Activated CD4-positive, alpha-beta T cell treated with anti-CD3 and anti-CD28 coated beads for 36 hours (primary cell): ENCODE measurements around the gene LRRC57. TPM values are rescaled to one million over a fixed set of nuclear protein-coding genes. Genes with fewer than 3 reads are reported as not detected.

Experiments
- ATAC-seq: fragments of 200-7000 bp; cut with Tn5 transposase; one replicate; pipeline ENCODE4 v1.10.0; 2021; ENCODE audit warnings: mild to moderate bottlenecking, moderate library complexity
- CTCF ChIA-PET: fragments of 350-600 bp; sonication (Branson Sonifier 250); formaldehyde crosslinking; loops from one replicate; lab custom pipeline; 2021; ENCODE audit warnings: antibody characterized with exemption; lab: Charles Lee
- POLR2A ChIA-PET: fragments of 350-600 bp; sonication (Branson Sonifier 250); formaldehyde crosslinking; loops from one replicate; lab custom pipeline; 2021; ENCODE audit warnings: antibody characterized with exemption, inconsistent platforms; lab: Charles Lee
- DNase-seq: peaks from one replicate; pipeline ENCODE4 v3.0.0-alpha.2; 2020
- H3K27ac Mint-ChIP-seq: one replicate; pipeline ENCODE4 v1.8.0; 2021; ENCODE audit warnings: mixed read lengths
- H3K27me3 Mint-ChIP-seq: one replicate; pipeline ENCODE4 v1.8.0; 2021; ENCODE audit warnings: mixed read lengths
- H3K36me3 Mint-ChIP-seq: one replicate; pipeline ENCODE4 v1.8.0; 2021; ENCODE audit warnings: low read depth, mixed read lengths
- H3K4me1 Mint-ChIP-seq: one replicate; pipeline ENCODE4 v1.8.0; 2021; ENCODE audit warnings: mixed read lengths
- H3K4me3 Mint-ChIP-seq: one replicate; pipeline ENCODE4 v1.8.0; 2021; ENCODE audit warnings: mild to moderate bottlenecking, moderate library complexity, mixed read lengths
- H3K9me3 Mint-ChIP-seq: one replicate; pipeline ENCODE4 v1.8.0; 2021; ENCODE audit warnings: low read depth, mixed read lengths
- intact Hi-C, 2 experiments: fragments of 100-400 bp; cut with DNase I in 1 of 2; cut with micrococcal nuclease in 1 of 2; formaldehyde crosslinking; loops; one replicate each; pipeline versions ENCODE4 v1.14.2 to v1.15.1; 2022 to 2024; cut with DNase I, micrococcal nuclease
- total RNA-seq, 2 experiments: library from RNA; stranded (reverse); gene quantifications; one replicate each; pipeline ENCODE4 v1.2.3, GENCODE V29; 2021

Gene LRRC57
- total RNA-seq, 2 experiments from 2014 or later, result 14.8 to 15.2 TPM

- no peaks in the 10 kb centered on the region for H3K4me1 Mint-ChIP-seq
- CTCF ChIA-PET, result no interaction called here
- no peak overlapping the region for H3K27ac Mint-ChIP-seq
- H3K36me3 Mint-ChIP-seq, result peaks cover 3% of the 10 kb centered on the region
- no peaks in the 10 kb centered on the region for H3K9me3 Mint-ChIP-seq
- POLR2A ChIA-PET, result interaction anchor here (0.7 kb wide), 1 partner anchor 8 kb away, joined by 3 read pairs; no protein-coding TSS in a partner anchor
- H3K4me3 Mint-ChIP-seq, result no peak overlapping the region
- DNase-seq (no peak), ATAC-seq (no peak)
- intact Hi-C loops, result no loop called here
- no peaks in the 10 kb centered on the region for H3K27me3 Mint-ChIP-seq
Observed at GRCh38 chr15:42507514-42507913, 41.1 kb downstream of the LRRC57 start.

DNA sequence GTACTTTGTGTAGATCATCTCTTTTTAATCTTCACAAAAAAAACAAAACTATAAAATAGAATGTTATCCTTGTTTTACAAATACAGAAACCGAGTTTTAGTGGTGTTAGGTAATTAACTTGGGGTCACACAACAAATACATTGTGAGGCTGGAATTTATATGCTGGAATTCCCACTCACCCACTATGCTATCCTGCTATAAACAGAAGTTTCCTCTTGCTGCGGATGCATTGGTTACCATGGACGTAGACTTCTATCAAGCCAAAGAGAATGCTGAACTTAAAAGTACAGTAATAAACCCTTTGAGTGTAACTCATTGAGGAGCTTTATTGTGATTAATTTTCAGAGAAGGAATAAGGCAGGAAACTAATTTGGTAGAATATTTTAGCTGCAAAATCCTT, 44.0 kb downstream of the LRRC57 start:
- DNase-seq (no peak), ATAC-seq (no peak)
- POLR2A ChIA-PET, result interaction anchor here (0.7 kb wide), 1 partner anchor 1595 kb away, joined by 4 read pairs; no protein-coding TSS in a partner anchor
- Mint-ChIP-seq H3K27me3 (no peaks in the 10 kb centered on the region), H3K27ac (no peak overlapping the region), H3K9me3 (no peaks in the 10 kb centered on the region), H3K4me3 (no peak overlapping the region), H3K36me3 (peaks cover 4% of the 10 kb centered on the region), H3K4me1 (peaks cover 12% of the 10 kb centered on the region)
- CTCF ChIA-PET, result interaction anchor here (0.7 to 1.1 kb wide), 3 partner anchors 33 to 116 kb away, joined by 3 read pairs; no protein-coding TSS in a partner anchor
- intact Hi-C loops, result no loop called here

DNA sequence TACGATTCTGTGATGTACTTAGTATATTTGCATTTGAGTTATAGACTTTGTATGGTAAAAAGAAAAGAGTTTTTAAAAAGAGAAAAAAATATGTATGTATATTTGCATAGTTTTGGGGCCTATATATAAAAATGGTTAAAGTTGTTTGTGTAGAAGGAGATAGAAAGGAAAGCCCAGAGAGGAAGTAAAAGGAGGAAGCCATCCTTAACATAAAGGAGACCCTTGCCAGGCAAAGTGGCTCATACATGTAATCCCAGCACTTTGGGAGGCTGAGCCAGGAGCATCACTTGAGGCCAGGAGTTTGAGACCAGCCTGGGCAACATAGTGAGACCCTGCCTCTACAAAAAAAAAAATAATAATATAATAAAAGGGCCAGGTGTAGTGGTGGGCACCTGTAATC, 44.8 kb downstream of the LRRC57 start:
- H3K27me3 Mint-ChIP-seq, result no peaks in the 10 kb centered on the region
- H3K36me3 Mint-ChIP-seq, result peaks cover 5% of the 10 kb centered on the region
- ChIA-PET CTCF (interaction anchor here (1.0 kb wide), 1 partner anchor 8 kb away, joined by 3 read pairs; the partner anchor contains the start of gene SNAP23), POLR2A (no interaction called here)
- ATAC-seq (no peak), DNase-seq (no peak)
- H3K4me1 Mint-ChIP-seq, result peaks cover 18% of the 10 kb centered on the region
- no peak overlapping the region for H3K27ac Mint-ChIP-seq
- intact Hi-C loops, result no loop called here
- H3K4me3 Mint-ChIP-seq, result no peak overlapping the region
- no peaks in the 10 kb centered on the region for H3K9me3 Mint-ChIP-seq

DNA sequence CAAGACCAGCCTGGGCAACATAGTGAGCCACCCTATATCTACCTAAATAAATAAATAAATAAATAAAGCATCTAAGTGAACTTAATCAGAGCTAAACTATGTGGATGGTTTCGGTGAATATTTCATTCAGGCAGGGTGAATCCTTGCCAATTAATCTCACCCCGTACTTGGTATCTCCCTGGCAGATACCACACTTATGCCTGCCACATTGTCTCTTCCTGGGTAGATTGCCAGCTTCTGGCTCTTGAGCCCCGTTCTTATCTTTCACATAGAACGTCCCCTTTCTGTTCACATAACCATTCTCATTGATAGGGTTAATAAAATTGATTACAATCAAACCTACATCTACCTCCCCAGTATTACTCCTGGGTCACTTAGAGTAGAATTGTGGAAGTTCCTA, 46.1 kb downstream of the LRRC57 start:
- DNase-seq, result no peak
- Mint-ChIP-seq H3K9me3 (no peaks in the 10 kb centered on the region), H3K4me3 (no peak overlapping the region), H3K36me3 (peaks cover 5% of the 10 kb centered on the region), H3K27me3 (no peaks in the 10 kb centered on the region), H3K4me1 (peaks cover 32% of the 10 kb centered on the region), H3K27ac (no peak overlapping the region)
- no peak for ATAC-seq
- intact Hi-C loops, result no loop called here
- POLR2A ChIA-PET, result no interaction called here
- CTCF ChIA-PET, result interaction anchor here (0.8 kb wide), 1 partner anchor 11 kb away, joined by 3 read pairs; no protein-coding TSS in a partner anchor

- H3K27ac Mint-ChIP-seq, result no peak overlapping the region
- H3K4me1 Mint-ChIP-seq, result peaks cover 51% of the 10 kb centered on the region
- intact Hi-C loops, result loop anchor here in 1 of 2 experiments (10.0 kb wide), 2 partner anchors 805 to 1095 kb away; partner anchors contain the start of gene NDUFAF1
- peaks cover 7% of the 10 kb centered on the region for H3K36me3 Mint-ChIP-seq
- DNase-seq, result no peak
- ChIA-PET CTCF (interaction anchor here (0.6 kb wide), 1 partner anchor 801 kb away, joined by 3 read pairs; no protein-coding TSS in a partner anchor), POLR2A (interaction anchor here (0.6 to 0.7 kb wide), 4 partner anchors 9 to 120 kb away, joined by 3 to 4 read pairs (median 3); partner anchors contain the start of gene ZNF106)
- no peak for ATAC-seq
- H3K27me3 Mint-ChIP-seq, result no peaks in the 10 kb centered on the region
- H3K9me3 Mint-ChIP-seq, result no peaks in the 10 kb centered on the region
- no peak overlapping the region for H3K4me3 Mint-ChIP-seq
Observed at GRCh38 chr15:42499858-42500609, 48.6 kb downstream of the LRRC57 start.

GRCh38 chr15:42498212-42499068, 50.2 kb downstream of the LRRC57 start:
- CTCF ChIA-PET, result interaction anchor here (0.6 kb wide), 1 partner anchor 547 kb away, joined by 4 read pairs; no protein-coding TSS in a partner anchor
- H3K4me1 Mint-ChIP-seq, result peaks cover 65% of the 10 kb centered on the region
- no peak overlapping the region for H3K4me3 Mint-ChIP-seq
- no peaks in the 10 kb centered on the region for H3K27me3 Mint-ChIP-seq
- intact Hi-C loops, result loop anchor here in 1 of 2 experiments (10.0 kb wide), 2 partner anchors 804 to 1094 kb away; partner anchors contain the start of gene NDUFAF1
- ATAC-seq (no peak), DNase-seq (no peak)
- POLR2A ChIA-PET, result interaction anchor here (0.6 kb wide), 1 partner anchor 9 kb away, joined by 3 read pairs; no protein-coding TSS in a partner anchor
- no peaks in the 10 kb centered on the region for H3K9me3 Mint-ChIP-seq
- peaks cover 7% of the 10 kb centered on the region for H3K36me3 Mint-ChIP-seq
- peak overlapping the region; percentile 47 for H3K27ac Mint-ChIP-seq

GRCh38 chr15:42495361-42496212, 53.0 kb downstream of the LRRC57 start, which contains the start of gene SNAP23:
Gene SNAP23 (plus strand): TSS chr15:42495634. CDS start chr15:42511847, 16,213 bp downstream.
- no peaks in the 10 kb centered on the region for H3K9me3 Mint-ChIP-seq
- peaks cover 68% of the 10 kb centered on the region for H3K4me1 Mint-ChIP-seq
- no peaks in the 10 kb centered on the region for H3K27me3 Mint-ChIP-seq
- H3K4me3 Mint-ChIP-seq, result peak within 1 kb of the TSS; percentile 96
- DNase-seq (peak; percentile 89), ATAC-seq (peak; percentile 95)
- peaks cover 7% of the 10 kb centered on the region for H3K36me3 Mint-ChIP-seq
- H3K27ac Mint-ChIP-seq, result peak within 1 kb of the TSS; percentile 97
- ChIA-PET POLR2A (interaction anchor here (0.8 kb wide), 1 partner anchor 54 kb away, joined by 3 read pairs; no protein-coding TSS in a partner anchor), CTCF (interaction anchor here (0.6 to 1.0 kb wide), 5 partner anchors 8 to 431 kb away, joined by 3 read pairs; no protein-coding TSS in a partner anchor)
- intact Hi-C loops, result loop anchor here in 1 of 2 experiments (1.0 to 10.0 kb wide), 7 partner anchors 53 to 1091 kb away; partner anchors contain the start of genes EHD4, GANC, HAUS2 and LRRC57

DNA sequence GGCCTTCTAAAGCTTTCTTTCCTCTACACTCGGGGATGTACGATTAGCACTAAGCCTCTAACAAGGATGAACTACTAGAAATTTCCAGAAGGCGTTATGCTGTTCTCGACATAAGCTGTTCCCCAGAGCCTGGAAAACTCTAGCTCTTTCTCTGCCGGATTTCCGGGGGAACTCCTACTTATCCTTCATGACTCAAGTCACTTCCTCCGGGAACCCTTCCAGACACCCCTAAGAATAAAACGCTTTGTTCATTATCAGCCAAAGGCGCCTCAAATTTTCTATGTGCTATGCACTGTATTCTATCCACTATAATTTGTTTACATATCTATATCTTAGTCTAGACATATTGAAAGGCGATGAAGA, 53.6 kb downstream of the LRRC57 start:
- Mint-ChIP-seq H3K4me3 (peak overlapping the region; percentile 96), H3K36me3 (peaks cover 5% of the 10 kb centered on the region), H3K9me3 (no peaks in the 10 kb centered on the region), H3K27ac (peak overlapping the region; percentile 97), H3K4me1 (peaks cover 61% of the 10 kb centered on the region), H3K27me3 (no peaks in the 10 kb centered on the region)
- ChIA-PET CTCF (interaction anchor here (0.6 to 1.0 kb wide), 4 partner anchors 9 to 431 kb away, joined by 3 read pairs; no protein-coding TSS in a partner anchor), POLR2A (no interaction called here)
- intact Hi-C loops, result loop anchor here in 1 of 2 experiments (1.0 to 10.0 kb wide), 8 partner anchors 53 to 1090 kb away; partner anchors contain the start of genes EHD4, GANC, HAUS2 and LRRC57
- DNase-seq (no peak), ATAC-seq (no peak)

- ChIA-PET POLR2A (no interaction called here), CTCF (interaction anchor here (0.6 kb wide), 1 partner anchor 8 kb away, joined by 3 read pairs; no protein-coding TSS in a partner anchor)
- Mint-ChIP-seq H3K4me3 (peak overlapping the region; percentile 2), H3K27me3 (no peaks in the 10 kb centered on the region), H3K36me3 (peaks cover 7% of the 10 kb centered on the region), H3K4me1 (peaks cover 61% of the 10 kb centered on the region), H3K27ac (peak overlapping the region; percentile 59), H3K9me3 (no peaks in the 10 kb centered on the region)
- no peak for DNase-seq
- ATAC-seq, result no peak
- intact Hi-C loops, result loop anchor here in 1 of 2 experiments (2.0 to 10.0 kb wide), 5 partner anchors 159 to 1089 kb away; partner anchors contain the start of genes EHD4, NDUFAF1 and TTBK2
Observed at GRCh38 chr15:42493679-42494078, 54.9 kb downstream of the LRRC57 start.
